Measurements from ENCODE around the gene TBC1D19.

TBC1D19 gene

DNA sequence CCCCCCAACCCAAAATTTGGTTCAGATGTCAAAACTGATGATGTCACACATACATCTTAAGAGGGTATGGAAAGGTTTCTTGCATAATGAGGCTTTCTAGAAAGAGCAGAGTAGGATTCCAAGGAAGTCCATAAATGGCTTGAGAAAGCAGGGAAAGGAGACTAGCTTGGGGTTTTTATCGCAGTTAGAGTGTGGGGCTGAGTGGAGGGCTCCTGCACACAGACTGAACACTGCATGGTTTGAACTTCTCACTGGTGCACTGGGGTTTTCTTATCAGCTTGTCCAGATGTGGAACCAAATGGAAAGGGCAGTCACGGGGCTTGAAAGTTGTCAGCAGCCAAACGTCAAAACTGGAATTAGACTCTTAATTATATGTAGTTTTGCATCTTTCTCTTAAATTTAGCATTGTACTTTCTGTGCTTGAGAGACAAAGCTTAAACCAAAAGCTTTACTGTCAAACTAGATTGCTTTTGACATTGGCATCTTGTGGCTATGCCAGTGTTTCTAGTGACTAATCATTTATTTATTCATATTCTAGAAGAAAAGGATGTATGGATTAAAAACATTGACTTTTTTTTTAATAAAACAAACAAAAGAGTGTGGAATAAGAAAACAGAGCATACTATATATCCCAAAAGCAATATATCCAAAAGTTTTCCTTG lies 198.4 kb downstream of the TBC1D19 start:
- no peak for DNase-seq (ENCODE audit: low read depth)

DNA sequence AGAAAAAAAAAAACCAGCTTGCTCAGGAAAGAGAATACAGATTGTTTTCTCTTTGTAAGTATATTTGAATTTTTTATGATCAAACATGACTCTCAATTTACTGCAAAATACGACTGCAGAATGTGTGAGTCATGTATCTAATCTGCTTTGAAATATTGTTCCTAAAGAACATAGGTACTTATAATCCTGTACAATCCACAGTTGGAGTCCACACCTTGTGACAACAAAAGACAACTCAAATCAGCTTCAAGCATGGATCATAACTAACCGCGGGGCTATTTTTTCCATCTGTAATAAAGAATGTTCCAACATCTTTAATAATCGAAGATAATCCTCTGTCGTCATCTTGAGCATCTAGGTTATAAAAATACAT lies 198.9 kb downstream of the TBC1D19 start:
- no peak for DNase-seq (ENCODE audit: low read depth)

GRCh38 chr4:26784207-26784865 lies 200.5 kb downstream of the TBC1D19 start:
- no peak for DNase-seq (ENCODE audit: low read depth)

- DNase-seq (ENCODE audit: low read depth): no peak
Observed at GRCh38 chr4:26785312-26785711, 201.4 kb downstream of the TBC1D19 start.

- DNase-seq (ENCODE audit: low read depth): no peak
Observed at GRCh38 chr4:26785810-26786209, 201.9 kb downstream of the TBC1D19 start.

- DNase-seq (ENCODE audit: low read depth): no peak
Observed at GRCh38 chr4:26786916-26787315, 203.0 kb downstream of the TBC1D19 start.

GRCh38 chr4:26787461-26788340 lies 203.8 kb downstream of the TBC1D19 start:
- no peak for DNase-seq (ENCODE audit: low read depth)

DNA sequence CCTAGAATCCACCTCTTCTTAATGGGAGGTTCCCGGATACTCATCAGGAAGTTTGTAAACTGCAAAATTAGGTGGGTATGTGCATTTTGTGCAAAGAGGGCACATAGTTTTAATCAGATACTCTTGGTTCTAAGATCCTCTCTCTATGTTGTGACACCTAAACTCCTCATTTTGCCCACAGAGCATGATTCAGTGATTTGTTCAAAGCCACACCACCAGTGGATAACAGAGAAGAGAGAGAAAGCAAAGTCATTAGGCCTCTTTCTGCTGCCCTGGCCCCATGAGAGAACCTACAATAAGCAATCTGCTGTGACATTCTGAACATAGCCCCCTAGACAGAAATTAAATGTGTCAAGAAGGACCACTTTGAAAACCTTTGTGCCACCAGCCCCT lies 204.5 kb downstream of the TBC1D19 start:
- no peak for DNase-seq (ENCODE audit: low read depth)

- no peak for DNase-seq (ENCODE audit: low read depth)
Observed at GRCh38 chr4:26789208-26789607, 205.3 kb downstream of the TBC1D19 start.

DNA sequence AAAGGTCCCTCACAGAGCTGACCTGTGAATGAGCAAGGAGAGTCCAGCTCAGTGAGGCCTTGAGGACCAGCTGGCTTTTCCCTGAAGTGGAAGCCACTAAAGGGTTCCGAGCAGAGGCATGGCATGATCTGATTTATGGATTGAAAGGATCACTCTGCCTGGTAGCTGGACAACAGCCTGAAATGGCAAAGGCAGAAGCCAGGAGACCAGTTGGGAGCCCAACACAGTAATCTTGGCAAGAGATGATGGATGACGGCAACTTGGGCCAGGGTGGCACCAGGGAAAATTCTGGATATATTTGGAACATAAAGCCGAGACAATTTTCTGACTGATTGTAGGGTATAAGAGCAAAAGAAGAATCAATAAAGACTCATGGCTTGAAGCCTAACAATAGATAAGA lies 207.5 kb downstream of the TBC1D19 start:
- DNase-seq (ENCODE audit: low read depth): no peak

- DNase-seq (ENCODE audit: low read depth): no peak
Observed at GRCh38 chr4:26792639-26793038, 208.8 kb downstream of the TBC1D19 start.

DNA sequence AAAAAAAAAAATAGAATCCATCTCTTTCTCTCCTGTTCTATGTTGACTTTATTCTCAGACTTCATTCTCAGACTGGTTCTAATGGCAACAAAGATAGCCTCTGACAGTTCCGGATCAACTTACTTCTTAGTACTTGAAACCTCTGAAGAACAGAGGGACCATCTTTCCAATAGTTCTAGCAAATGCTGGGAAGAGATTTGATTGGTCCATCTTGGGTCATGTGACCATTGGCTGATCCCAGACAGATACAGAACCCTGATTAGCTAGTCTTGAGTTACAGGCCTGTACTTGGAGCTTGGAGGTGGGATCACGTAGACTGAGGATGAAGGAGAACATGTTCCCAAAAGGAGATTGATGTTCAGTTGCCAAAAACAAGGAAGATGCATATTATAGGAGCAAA lies 209.9 kb downstream of the TBC1D19 start:
- DNase-seq (ENCODE audit: low read depth): no peak

DNA sequence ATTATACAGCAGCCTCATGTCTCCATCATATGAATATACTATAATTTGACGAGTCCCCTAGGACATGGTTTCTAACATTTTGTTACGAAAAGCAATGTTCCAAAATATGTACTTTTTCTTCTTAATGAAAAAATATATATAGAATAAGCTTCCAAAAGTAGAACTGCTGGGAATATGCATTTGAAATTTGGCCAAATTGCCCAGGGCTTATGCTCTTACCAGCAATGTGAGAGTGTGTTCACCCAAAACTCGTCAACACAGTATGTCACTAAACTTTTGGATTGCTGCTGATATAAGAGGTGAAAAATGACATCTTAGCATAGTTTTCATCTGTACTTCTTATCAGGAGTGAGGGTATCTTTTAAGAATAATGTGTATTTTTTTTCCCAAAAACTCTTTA lies 212.2 kb downstream of the TBC1D19 start:
- no peak for DNase-seq (ENCODE audit: low read depth)

DNA sequence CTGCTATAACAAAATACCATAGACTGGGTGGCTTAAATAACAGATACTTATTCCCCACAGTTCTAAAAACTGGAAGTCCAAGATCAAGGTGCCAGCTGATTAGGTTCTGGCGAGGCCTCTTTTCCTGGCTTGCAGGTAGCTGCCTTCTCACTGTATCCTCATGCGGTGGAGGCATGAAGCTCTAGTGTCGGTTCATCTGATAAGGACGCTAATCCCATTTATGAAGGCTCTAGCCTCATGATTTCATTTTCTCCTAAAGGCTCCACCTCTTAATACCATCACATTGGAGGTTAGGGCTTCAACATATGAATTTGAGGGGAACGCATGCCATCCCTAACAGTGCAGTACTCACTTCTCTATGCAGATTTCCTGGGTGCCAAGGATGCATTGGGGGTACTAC lies 218.9 kb downstream of the TBC1D19 start:
- DNase-seq (ENCODE audit: low read depth): no peak

GRCh38 chr4:26803211-26803861 lies 219.5 kb downstream of the TBC1D19 start:
- no peak for DNase-seq (ENCODE audit: low read depth)

DNA sequence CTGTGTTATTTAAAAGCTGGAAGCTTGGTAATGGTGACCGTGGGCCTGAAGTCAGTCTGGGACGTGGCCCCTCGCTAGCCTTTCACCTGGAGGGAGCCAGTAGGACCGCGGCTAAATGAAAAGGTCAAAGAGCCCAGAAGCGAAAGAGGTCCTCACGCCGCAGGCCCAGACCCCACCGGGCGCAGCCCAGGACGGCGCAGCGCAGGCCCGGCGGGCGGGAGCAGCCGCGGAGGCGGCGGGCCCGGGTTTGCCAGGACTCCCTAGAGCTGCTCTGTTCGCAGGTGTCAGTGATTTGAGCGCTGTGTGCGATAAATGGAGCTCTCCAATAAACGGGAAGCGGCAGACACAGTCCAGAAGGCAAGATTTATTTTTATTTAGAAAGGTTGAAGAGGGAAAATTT lies 220.6 kb downstream of the TBC1D19 start:
- DNase-seq (ENCODE audit: low read depth): no peak

- no peak for DNase-seq (ENCODE audit: low read depth)
Observed at GRCh38 chr4:26804925-26805324, 221.0 kb downstream of the TBC1D19 start.
